WTC11 (cell line): ENCODE results near the gene ZNF592. TPM values are rescaled to one million over a fixed set of nuclear protein-coding genes. Genes with fewer than 3 reads are reported as not detected.

ENCODE experiments used
- ATAC-seq: fragments of 200-7000 bp; cut with Tn5 transposase; 2 replicates; pipeline ENCODE4 v1.10.0; 2021; ENCODE audit warnings: mild to moderate bottlenecking, moderate library complexity
- CTCF ChIA-PET: fragments of 300-600 bp; sonication (Branson Sonifier 250); formaldehyde crosslinking; loops from one replicate; lab custom pipeline; 2021; ENCODE audit warnings: antibody characterized with exemption; lab: Charles Lee
- POLR2A ChIA-PET: fragments of 350-600 bp; sonication (Branson Sonifier 250); formaldehyde crosslinking; loops from one replicate; lab custom pipeline; 2021; ENCODE audit warnings: antibody characterized with exemption; lab: Charles Lee
- DNase-seq: peaks from one replicate; pipeline ENCODE4 v3.0.0; 2021; ENCODE audit warnings: low spot score
- H3K27ac Mint-ChIP-seq: 2 replicates; pipeline ENCODE4 v1.8.0; 2021; ENCODE audit warnings: mixed read lengths
- H3K27me3 Mint-ChIP-seq: 2 replicates; pipeline ENCODE4 v1.8.0; 2021; ENCODE audit warnings: low read depth, mild to moderate bottlenecking, moderate library complexity, mixed read lengths
- H3K36me3 Mint-ChIP-seq: 2 replicates; pipeline ENCODE4 v1.8.0; 2021; ENCODE audit warnings: mixed read lengths
- H3K4me1 Mint-ChIP-seq: 2 replicates; pipeline ENCODE4 v1.8.0; 2022; ENCODE audit warnings: mixed read lengths
- H3K4me3 Mint-ChIP-seq: 2 replicates; pipeline ENCODE4 v1.8.0; 2021; ENCODE audit warnings: mild to moderate bottlenecking, moderate library complexity, mixed read lengths
- H3K9me3 Mint-ChIP-seq: 2 replicates; pipeline ENCODE4 v1.8.0; 2021; ENCODE audit warnings: mixed read lengths
- CREB1 ChIP-seq: sonication (generic); formaldehyde crosslinking; IDR thresholded peaks from 2 replicates; pipeline ENCODE4 v1.8.0; 2023; ENCODE audit warnings: mild to moderate bottlenecking, missing genetic modification reagents
- CREM ChIP-seq: sonication (generic); formaldehyde crosslinking; IDR thresholded peaks from 2 replicates; pipeline ENCODE4 v1.8.1; 2022; ENCODE audit warnings: mild to moderate bottlenecking, missing genetic modification reagents, moderate library complexity
- FOXJ3 ChIP-seq: sonication (generic); formaldehyde crosslinking; IDR thresholded peaks from 2 replicates; pipeline ENCODE4 v1.9.0; 2021; ENCODE audit warnings: missing genetic modification reagents, mild to moderate bottlenecking, borderline replicate concordance
- FOXP1 ChIP-seq: sonication (generic); formaldehyde crosslinking; IDR thresholded peaks from 2 replicates; pipeline ENCODE4 v1.8.0; 2022; ENCODE audit warnings: missing genetic modification reagents, mild to moderate bottlenecking, moderate library complexity, borderline replicate concordance
- GRHL2 ChIP-seq: fragments of 250-450 bp; sonication (Bioruptor Pico); IDR thresholded peaks from 2 replicates; pipeline ENCODE4 v1.8.0; 2022; ENCODE audit warnings: mild to moderate bottlenecking, moderate library complexity; ENCODE audit not compliant: insufficient replicate concordance, severe bottlenecking
- HMGA2 ChIP-seq: fragments of 250-450 bp; sonication (Bioruptor Pico); IDR thresholded peaks from 2 replicates; pipeline ENCODE4 v1.4.0; 2021; ENCODE audit warnings: mild to moderate bottlenecking, moderate library complexity
- JAZF1 ChIP-seq: fragments of 250-450 bp; sonication (Bioruptor Pico); IDR thresholded peaks from 2 replicates; pipeline ENCODE4 v1.9.0; 2021; ENCODE audit warnings: moderate library complexity, mild to moderate bottlenecking, inconsistent platforms
- MXD4 ChIP-seq: fragments of 250-450 bp; sonication (Bioruptor Pico); IDR thresholded peaks from 2 replicates; pipeline ENCODE4 v1.8.0; 2021; ENCODE audit warnings: mild to moderate bottlenecking, moderate library complexity, borderline replicate concordance
- SMAD3 ChIP-seq: sonication (generic); formaldehyde crosslinking; IDR thresholded peaks from 2 replicates; pipeline ENCODE4 v1.8.0; 2022; ENCODE audit warnings: missing genetic modification reagents, mild to moderate bottlenecking, borderline replicate concordance
- TEAD4 ChIP-seq: sonication (generic); formaldehyde crosslinking; IDR thresholded peaks from 2 replicates; pipeline ENCODE4 v1.8.0; 2022; ENCODE audit warnings: mild to moderate bottlenecking, missing genetic modification reagents
- ZNF121 ChIP-seq: sonication (generic); formaldehyde crosslinking; IDR thresholded peaks from 2 replicates; pipeline ENCODE4 v1.8.0; 2023; ENCODE audit warnings: missing genetic modification reagents
- total RNA-seq: library from RNA; stranded (reverse); gene quantifications from 3 replicates; pipeline ENCODE4 v1.2.3, GENCODE V29; 2021
- TF ChIP-seq, protein P1 (sequence below): sonication (generic); formaldehyde crosslinking; IDR thresholded peaks from 2 replicates; pipeline ENCODE4 v1.8.0; 2022; ENCODE audit warnings: mild to moderate bottlenecking, missing genetic modification reagents
- TF ChIP-seq, protein P2 (sequence below): fragments of 250-450 bp; sonication (Bioruptor Pico); IDR thresholded peaks from 2 replicates; pipeline ENCODE4 v1.8.0; 2021; ENCODE audit warnings: mild to moderate bottlenecking
- TF ChIP-seq, protein P3 (sequence below): sonication (generic); formaldehyde crosslinking; conservative IDR thresholded peaks from 2 replicates; pipeline ENCODE4 v1.8.1; 2023; ENCODE audit warnings: mild to moderate bottlenecking, low read depth, missing genetic modification reagents, moderate library complexity
- TF ChIP-seq, protein P4 (sequence below): sonication (generic); formaldehyde crosslinking; IDR thresholded peaks from 2 replicates; pipeline ENCODE4 v1.8.0; 2022; ENCODE audit warnings: missing genetic modification reagents

Gene ZNF592
- total RNA-seq, 1 experiment from 2014 or later = 28.0 TPM

DNA sequence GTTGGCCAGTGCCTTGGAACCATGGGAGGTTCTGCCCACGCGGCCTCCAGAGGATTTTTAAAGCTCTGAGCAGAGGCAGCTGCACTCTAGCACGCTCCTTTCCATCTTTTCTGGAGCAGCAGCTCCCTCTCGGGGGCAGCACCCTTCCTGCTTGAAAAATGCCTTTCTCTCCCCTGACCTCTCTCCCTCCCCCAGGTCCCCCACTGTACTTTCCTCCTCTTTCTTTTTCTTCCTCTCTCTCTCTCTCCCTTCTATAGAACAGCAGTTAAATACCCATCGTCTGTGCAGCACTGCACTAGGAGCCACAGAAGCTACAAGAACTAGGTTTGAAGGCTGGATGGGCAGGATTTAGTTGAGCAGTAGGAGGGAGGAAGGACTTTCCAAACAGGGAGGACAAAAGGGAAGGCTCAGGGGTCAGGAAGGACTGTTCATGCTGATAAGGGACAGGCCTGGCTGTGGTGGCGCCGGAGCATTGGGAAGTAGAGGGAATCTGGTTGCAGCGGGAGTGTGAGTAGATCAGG is 73.2 kb downstream of the ZNF592 start (continued):
- TF ChIP-seq FOXP1 = no peak
- TF ChIP-seq HMGA2 (CRISPR knock-in tag) = no peak
- no peak for TF ChIP-seq FOXJ3
- TF ChIP-seq, protein P1, sequence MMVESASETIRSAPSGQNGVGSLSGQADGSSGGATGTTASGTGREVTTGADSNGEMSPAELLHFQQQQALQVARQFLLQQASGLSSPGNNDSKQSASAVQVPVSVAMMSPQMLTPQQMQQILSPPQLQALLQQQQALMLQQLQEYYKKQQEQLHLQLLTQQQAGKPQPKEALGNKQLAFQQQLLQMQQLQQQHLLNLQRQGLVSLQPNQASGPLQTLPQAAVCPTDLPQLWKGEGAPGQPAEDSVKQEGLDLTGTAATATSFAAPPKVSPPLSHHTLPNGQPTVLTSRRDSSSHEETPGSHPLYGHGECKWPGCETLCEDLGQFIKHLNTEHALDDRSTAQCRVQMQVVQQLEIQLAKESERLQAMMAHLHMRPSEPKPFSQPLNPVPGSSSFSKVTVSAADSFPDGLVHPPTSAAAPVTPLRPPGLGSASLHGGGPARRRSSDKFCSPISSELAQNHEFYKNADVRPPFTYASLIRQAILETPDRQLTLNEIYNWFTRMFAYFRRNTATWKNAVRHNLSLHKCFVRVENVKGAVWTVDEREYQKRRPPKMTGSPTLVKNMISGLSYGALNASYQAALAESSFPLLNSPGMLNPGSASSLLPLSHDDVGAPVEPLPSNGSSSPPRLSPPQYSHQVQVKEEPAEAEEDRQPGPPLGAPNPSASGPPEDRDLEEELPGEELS = no peak
- TF ChIP-seq, protein P2, sequence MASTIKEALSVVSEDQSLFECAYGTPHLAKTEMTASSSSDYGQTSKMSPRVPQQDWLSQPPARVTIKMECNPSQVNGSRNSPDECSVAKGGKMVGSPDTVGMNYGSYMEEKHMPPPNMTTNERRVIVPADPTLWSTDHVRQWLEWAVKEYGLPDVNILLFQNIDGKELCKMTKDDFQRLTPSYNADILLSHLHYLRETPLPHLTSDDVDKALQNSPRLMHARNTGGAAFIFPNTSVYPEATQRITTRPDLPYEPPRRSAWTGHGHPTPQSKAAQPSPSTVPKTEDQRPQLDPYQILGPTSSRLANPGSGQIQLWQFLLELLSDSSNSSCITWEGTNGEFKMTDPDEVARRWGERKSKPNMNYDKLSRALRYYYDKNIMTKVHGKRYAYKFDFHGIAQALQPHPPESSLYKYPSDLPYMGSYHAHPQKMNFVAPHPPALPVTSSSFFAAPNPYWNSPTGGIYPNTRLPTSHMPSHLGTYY (CRISPR knock-in tag) = no peak
- TF ChIP-seq MXD4 (CRISPR knock-in tag) = no peak
- TF ChIP-seq, all 79 proteins: peak for 0

DNA sequence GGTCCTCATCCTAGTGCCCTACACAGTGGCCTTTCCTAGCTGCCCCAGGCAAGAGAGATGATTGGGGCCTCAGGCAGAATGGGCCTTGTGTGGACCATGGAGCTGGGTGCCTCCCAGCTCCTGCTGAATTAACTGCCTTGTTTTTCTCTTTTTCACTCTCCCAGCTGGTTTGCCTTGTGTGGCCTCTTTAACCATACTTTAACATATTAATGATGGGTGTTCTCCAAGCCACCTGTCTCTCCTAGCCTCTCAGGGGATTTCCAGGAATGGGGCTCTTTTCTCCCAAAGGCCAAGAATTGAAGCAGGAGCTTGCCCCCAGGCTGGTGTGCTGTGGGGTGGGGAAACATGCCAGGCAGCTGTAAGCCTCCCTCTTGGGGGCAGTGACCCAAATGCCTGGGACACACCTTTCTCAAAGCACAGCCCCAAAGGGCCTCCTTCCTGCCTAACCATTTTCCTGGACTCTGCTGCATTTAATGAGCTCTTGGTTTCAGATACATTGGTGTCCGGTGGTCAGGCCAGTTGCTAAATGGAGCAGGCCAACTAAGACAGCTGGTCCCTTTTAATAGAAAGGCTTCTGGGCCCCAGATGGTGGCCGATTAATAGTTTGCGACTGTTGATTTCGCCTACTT is 74.4 kb downstream of the ZNF592 start:
- peaks cover 49% of the 10 kb centered on the region for H3K4me1 Mint-ChIP-seq
- no peaks in the 10 kb centered on the region for H3K9me3 Mint-ChIP-seq
- no peak for DNase-seq
- no peak for TF ChIP-seq GRHL2
- TF ChIP-seq ZNF121 (CRISPR knock-in tag) = no peak
- TF ChIP-seq SMAD3 = no peak
- no peak for TF ChIP-seq CREM (CRISPR knock-in tag)
- TF ChIP-seq, protein P3, sequence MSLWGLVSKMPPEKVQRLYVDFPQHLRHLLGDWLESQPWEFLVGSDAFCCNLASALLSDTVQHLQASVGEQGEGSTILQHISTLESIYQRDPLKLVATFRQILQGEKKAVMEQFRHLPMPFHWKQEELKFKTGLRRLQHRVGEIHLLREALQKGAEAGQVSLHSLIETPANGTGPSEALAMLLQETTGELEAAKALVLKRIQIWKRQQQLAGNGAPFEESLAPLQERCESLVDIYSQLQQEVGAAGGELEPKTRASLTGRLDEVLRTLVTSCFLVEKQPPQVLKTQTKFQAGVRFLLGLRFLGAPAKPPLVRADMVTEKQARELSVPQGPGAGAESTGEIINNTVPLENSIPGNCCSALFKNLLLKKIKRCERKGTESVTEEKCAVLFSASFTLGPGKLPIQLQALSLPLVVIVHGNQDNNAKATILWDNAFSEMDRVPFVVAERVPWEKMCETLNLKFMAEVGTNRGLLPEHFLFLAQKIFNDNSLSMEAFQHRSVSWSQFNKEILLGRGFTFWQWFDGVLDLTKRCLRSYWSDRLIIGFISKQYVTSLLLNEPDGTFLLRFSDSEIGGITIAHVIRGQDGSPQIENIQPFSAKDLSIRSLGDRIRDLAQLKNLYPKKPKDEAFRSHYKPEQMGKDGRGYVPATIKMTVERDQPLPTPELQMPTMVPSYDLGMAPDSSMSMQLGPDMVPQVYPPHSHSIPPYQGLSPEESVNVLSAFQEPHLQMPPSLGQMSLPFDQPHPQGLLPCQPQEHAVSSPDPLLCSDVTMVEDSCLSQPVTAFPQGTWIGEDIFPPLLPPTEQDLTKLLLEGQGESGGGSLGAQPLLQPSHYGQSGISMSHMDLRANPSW = no peak
- TF ChIP-seq JAZF1 = no peak
- TF ChIP-seq, protein P4, sequence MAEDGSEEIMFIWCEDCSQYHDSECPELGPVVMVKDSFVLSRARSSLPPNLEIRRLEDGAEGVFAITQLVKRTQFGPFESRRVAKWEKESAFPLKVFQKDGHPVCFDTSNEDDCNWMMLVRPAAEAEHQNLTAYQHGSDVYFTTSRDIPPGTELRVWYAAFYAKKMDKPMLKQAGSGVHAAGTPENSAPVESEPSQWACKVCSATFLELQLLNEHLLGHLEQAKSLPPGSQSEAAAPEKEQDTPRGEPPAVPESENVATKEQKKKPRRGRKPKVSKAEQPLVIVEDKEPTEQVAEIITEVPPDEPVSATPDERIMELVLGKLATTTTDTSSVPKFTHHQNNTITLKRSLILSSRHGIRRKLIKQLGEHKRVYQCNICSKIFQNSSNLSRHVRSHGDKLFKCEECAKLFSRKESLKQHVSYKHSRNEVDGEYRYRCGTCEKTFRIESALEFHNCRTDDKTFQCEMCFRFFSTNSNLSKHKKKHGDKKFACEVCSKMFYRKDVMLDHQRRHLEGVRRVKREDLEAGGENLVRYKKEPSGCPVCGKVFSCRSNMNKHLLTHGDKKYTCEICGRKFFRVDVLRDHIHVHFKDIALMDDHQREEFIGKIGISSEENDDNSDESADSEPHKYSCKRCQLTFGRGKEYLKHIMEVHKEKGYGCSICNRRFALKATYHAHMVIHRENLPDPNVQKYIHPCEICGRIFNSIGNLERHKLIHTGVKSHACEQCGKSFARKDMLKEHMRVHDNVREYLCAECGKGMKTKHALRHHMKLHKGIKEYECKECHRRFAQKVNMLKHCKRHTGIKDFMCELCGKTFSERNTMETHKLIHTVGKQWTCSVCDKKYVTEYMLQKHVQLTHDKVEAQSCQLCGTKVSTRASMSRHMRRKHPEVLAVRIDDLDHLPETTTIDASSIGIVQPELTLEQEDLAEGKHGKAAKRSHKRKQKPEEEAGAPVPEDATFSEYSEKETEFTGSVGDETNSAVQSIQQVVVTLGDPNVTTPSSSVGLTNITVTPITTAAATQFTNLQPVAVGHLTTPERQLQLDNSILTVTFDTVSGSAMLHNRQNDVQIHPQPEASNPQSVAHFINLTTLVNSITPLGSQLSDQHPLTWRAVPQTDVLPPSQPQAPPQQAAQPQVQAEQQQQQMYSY (CRISPR knock-in tag) = no peak
- TF ChIP-seq TEAD4 (CRISPR knock-in tag) = no peak
- TF ChIP-seq CREB1 (CRISPR knock-in tag) = no peak
- no peak for ATAC-seq
- H3K4me3 Mint-ChIP-seq = no peak overlapping the region
- H3K27ac Mint-ChIP-seq = no peak overlapping the region
- ChIA-PET POLR2A (interaction anchor here (0.9 kb wide), 1 partner anchor 107 kb away, joined by 3 read pairs; the partner anchor contains the start of gene SEC11A), CTCF (interaction anchor here (0.7 to 2.1 kb wide), 7 partner anchors 17 to 235 kb away, joined by 3 to 9 read pairs (median 3); no protein-coding TSS in a partner anchor)
- no peaks in the 10 kb centered on the region; the same call in 1 of the 2 replicates for H3K36me3 Mint-ChIP-seq
- no peaks in the 10 kb centered on the region for H3K27me3 Mint-ChIP-seq
